NCI-H526 treated with DMSO at 0.1 percent for 48 hours (cell line): ENCODE results near the gene MBNL3.

Experiments used
- DNase-seq: peaks from one replicate; lab custom pipeline; 2025; lab: John Stamatoyannopoulos, UW

MBNL3 gene

GRCh38 chrX:132415012-132415411 lies 73.8 kb downstream of the MBNL3 start:
- DNase-seq: no peak

- no peak for DNase-seq
Observed at GRCh38 chrX:132414404-132414803, 74.4 kb downstream of the MBNL3 start.

GRCh38 chrX:132413459-132413858 lies 75.4 kb downstream of the MBNL3 start:
- DNase-seq: no peak

GRCh38 chrX:132412208-132412607 lies 76.6 kb downstream of the MBNL3 start:
- no peak for DNase-seq

GRCh38 chrX:132411310-132411977 lies 77.4 kb downstream of the MBNL3 start:
- no peak for DNase-seq

GRCh38 chrX:132409780-132410556 lies 78.9 kb downstream of the MBNL3 start:
- no peak for DNase-seq

GRCh38 chrX:132407691-132408090 lies 81.1 kb downstream of the MBNL3 start:
- DNase-seq: no peak

GRCh38 chrX:132406106-132406505 lies 82.7 kb downstream of the MBNL3 start:
- no peak for DNase-seq

- DNase-seq: no peak
Observed at GRCh38 chrX:132404266-132404665, 84.6 kb downstream of the MBNL3 start.

GRCh38 chrX:132401935-132402334 lies 86.9 kb downstream of the MBNL3 start:
- peak; percentile 24 for DNase-seq

- DNase-seq: no peak
Observed at GRCh38 chrX:132400706-132401105, 88.1 kb downstream of the MBNL3 start.

- DNase-seq: no peak
Observed at GRCh38 chrX:132395645-132396044, 93.2 kb downstream of the MBNL3 start.

GRCh38 chrX:132395026-132395425 lies 93.8 kb downstream of the MBNL3 start:
- no peak for DNase-seq

- DNase-seq: no peak
Observed at GRCh38 chrX:132394591-132394990, 94.2 kb downstream of the MBNL3 start.

GRCh38 chrX:132393992-132394391 lies 94.8 kb downstream of the MBNL3 start:
- DNase-seq: no peak

GRCh38 chrX:132393485-132393884 lies 95.4 kb downstream of the MBNL3 start:
- no peak for DNase-seq

GRCh38 chrX:132393085-132393484 lies 95.8 kb downstream of the MBNL3 start:
- no peak for DNase-seq

- DNase-seq: no peak
Observed at GRCh38 chrX:132390792-132391191, 98.0 kb downstream of the MBNL3 start.

- DNase-seq: no peak
Observed at GRCh38 chrX:132389480-132389879, 99.4 kb downstream of the MBNL3 start.

GRCh38 chrX:132388371-132388770 lies 100.5 kb downstream of the MBNL3 start:
- no peak for DNase-seq

- no peak for DNase-seq
Observed at GRCh38 chrX:132384301-132384700, 104.5 kb downstream of the MBNL3 start.

- no peak for DNase-seq
Observed at GRCh38 chrX:132382068-132382467, 106.8 kb downstream of the MBNL3 start.

- no peak for DNase-seq
Observed at GRCh38 chrX:132378281-132378680, 110.6 kb downstream of the MBNL3 start.

GRCh38 chrX:132375941-132376340 lies 112.9 kb downstream of the MBNL3 start:
- no peak for DNase-seq
